WTC11 (cell line): ENCODE data around the gene RALY. TPM values are rescaled to one million over a fixed set of nuclear protein-coding genes. Genes with fewer than 3 reads are reported as not detected.

Experiments
- ATAC-seq: fragments of 200-7000 bp; cut with Tn5 transposase; 2 replicates; pipeline ENCODE4 v1.10.0; 2021; ENCODE audit warnings: mild to moderate bottlenecking, moderate library complexity
- CTCF ChIA-PET: fragments of 300-600 bp; sonication (Branson Sonifier 250); formaldehyde crosslinking; loops from one replicate; lab custom pipeline; 2021; ENCODE audit warnings: antibody characterized with exemption; lab: Charles Lee
- POLR2A ChIA-PET: fragments of 350-600 bp; sonication (Branson Sonifier 250); formaldehyde crosslinking; loops from one replicate; lab custom pipeline; 2021; ENCODE audit warnings: antibody characterized with exemption; lab: Charles Lee
- DNase-seq: peaks from one replicate; pipeline ENCODE4 v3.0.0; 2021; ENCODE audit warnings: low spot score
- H3K27ac Mint-ChIP-seq: 2 replicates; pipeline ENCODE4 v1.8.0; 2021; ENCODE audit warnings: mixed read lengths
- H3K27me3 Mint-ChIP-seq: 2 replicates; pipeline ENCODE4 v1.8.0; 2021; ENCODE audit warnings: low read depth, mild to moderate bottlenecking, moderate library complexity, mixed read lengths
- H3K36me3 Mint-ChIP-seq: 2 replicates; pipeline ENCODE4 v1.8.0; 2021; ENCODE audit warnings: mixed read lengths
- H3K4me1 Mint-ChIP-seq: 2 replicates; pipeline ENCODE4 v1.8.0; 2022; ENCODE audit warnings: mixed read lengths
- H3K4me3 Mint-ChIP-seq: 2 replicates; pipeline ENCODE4 v1.8.0; 2021; ENCODE audit warnings: mild to moderate bottlenecking, moderate library complexity, mixed read lengths
- H3K9me3 Mint-ChIP-seq: 2 replicates; pipeline ENCODE4 v1.8.0; 2021; ENCODE audit warnings: mixed read lengths
- FOXP1 ChIP-seq: sonication (generic); formaldehyde crosslinking; IDR thresholded peaks from 2 replicates; pipeline ENCODE4 v1.8.0; 2022; ENCODE audit warnings: missing genetic modification reagents, mild to moderate bottlenecking, moderate library complexity, borderline replicate concordance
- GTF2I ChIP-seq: fragments of 250-450 bp; sonication (Bioruptor Pico); conservative IDR thresholded peaks from 2 replicates; pipeline ENCODE4 v1.4.0; 2021; ENCODE audit warnings: mild to moderate bottlenecking
- HMGA2 ChIP-seq: fragments of 250-450 bp; sonication (Bioruptor Pico); IDR thresholded peaks from 2 replicates; pipeline ENCODE4 v1.4.0; 2021; ENCODE audit warnings: mild to moderate bottlenecking, moderate library complexity
- JAZF1 ChIP-seq: fragments of 250-450 bp; sonication (Bioruptor Pico); IDR thresholded peaks from 2 replicates; pipeline ENCODE4 v1.9.0; 2021; ENCODE audit warnings: moderate library complexity, mild to moderate bottlenecking, inconsistent platforms
- JUN ChIP-seq: sonication (generic); formaldehyde crosslinking; IDR thresholded peaks from 2 replicates; pipeline ENCODE4 v1.8.0; 2023; ENCODE audit warnings: mild to moderate bottlenecking, missing genetic modification reagents
- MYBL2 ChIP-seq: sonication (generic); formaldehyde crosslinking; IDR thresholded peaks from 2 replicates; pipeline ENCODE4 v1.8.1; 2023; ENCODE audit warnings: mild to moderate bottlenecking, moderate library complexity, missing genetic modification reagents
- NR1H2 ChIP-seq: sonication (generic); formaldehyde crosslinking; IDR thresholded peaks from 2 replicates; pipeline ENCODE4 v1.9.0; 2021; ENCODE audit warnings: mild to moderate bottlenecking, moderate library complexity, missing genetic modification reagents
- NR2C2 ChIP-seq: sonication (generic); formaldehyde crosslinking; IDR thresholded peaks from 2 replicates; pipeline ENCODE4 v1.8.0; 2022; ENCODE audit warnings: mild to moderate bottlenecking, missing genetic modification reagents
- SMAD4 ChIP-seq: sonication (generic); formaldehyde crosslinking; IDR thresholded peaks from 2 replicates; pipeline ENCODE4 v1.8.0; 2022; ENCODE audit warnings: mild to moderate bottlenecking, missing genetic modification reagents
- ZNF219 ChIP-seq: sonication (generic); formaldehyde crosslinking; IDR thresholded peaks from 2 replicates; pipeline ENCODE4 v1.8.0; 2023; ENCODE audit warnings: missing genetic modification reagents, mild to moderate bottlenecking, borderline replicate concordance
- ZNF317 ChIP-seq: sonication (generic); formaldehyde crosslinking; IDR thresholded peaks from 2 replicates; pipeline ENCODE4 v1.8.1; 2023; ENCODE audit warnings: low read depth, mild to moderate bottlenecking, moderate library complexity, missing genetic modification reagents, borderline replicate concordance
- ZNF416 ChIP-seq: fragments of 250-450 bp; sonication (Bioruptor Pico); IDR thresholded peaks from 2 replicates; pipeline ENCODE4 v1.9.0; 2021; ENCODE audit warnings: mild to moderate bottlenecking, inconsistent platforms
- total RNA-seq: library from RNA; stranded (reverse); gene quantifications from 3 replicates; pipeline ENCODE4 v1.2.3, GENCODE V29; 2021
- TF ChIP-seq, protein P1 (sequence below): sonication (generic); formaldehyde crosslinking; IDR thresholded peaks from 2 replicates; pipeline ENCODE4 v1.8.0; 2022; ENCODE audit warnings: mild to moderate bottlenecking, missing genetic modification reagents
- TF ChIP-seq, protein P2 (sequence below): sonication (generic); formaldehyde crosslinking; IDR thresholded peaks from 2 replicates; pipeline ENCODE4 v1.8.1; 2023; ENCODE audit warnings: mild to moderate bottlenecking, missing genetic modification reagents
- TF ChIP-seq, protein P3 (sequence below): fragments of 200-600 bp; IDR thresholded peaks from 2 replicates; pipeline ENCODE4 v1.8.0; 2022; ENCODE audit warnings: antibody characterized with exemption
- TF ChIP-seq, protein P4 (sequence below): sonication (generic); formaldehyde crosslinking; IDR thresholded peaks from 2 replicates; pipeline ENCODE4 v1.8.0; 2023; ENCODE audit warnings: missing genetic modification reagents
- TF ChIP-seq, protein P5 (sequence below): sonication (generic); formaldehyde crosslinking; IDR thresholded peaks from 2 replicates; pipeline ENCODE4 v1.8.1; 2023; ENCODE audit warnings: mild to moderate bottlenecking, missing genetic modification reagents, borderline replicate concordance
- TF ChIP-seq, protein P6 (sequence below): fragments of 250-450 bp; sonication (Bioruptor Pico); IDR thresholded peaks from 2 replicates; pipeline ENCODE4 v1.9.0; 2021; ENCODE audit warnings: moderate library complexity, mild to moderate bottlenecking, inconsistent platforms, borderline replicate concordance
- TF ChIP-seq, protein P7 (sequence below): sonication (generic); formaldehyde crosslinking; IDR thresholded peaks from 2 replicates; pipeline ENCODE4 v1.8.1; 2022; ENCODE audit warnings: mild to moderate bottlenecking, missing genetic modification reagents, moderate library complexity, borderline replicate concordance
- TF ChIP-seq, protein P8 (sequence below): sonication (generic); formaldehyde crosslinking; IDR thresholded peaks from 2 replicates; pipeline ENCODE4 v1.8.1; 2022; ENCODE audit warnings: low read depth, missing genetic modification reagents, borderline replicate concordance
- TF ChIP-seq, protein P9 (sequence below): sonication (generic); formaldehyde crosslinking; IDR thresholded peaks from 2 replicates; pipeline ENCODE4 v1.8.1; 2022; ENCODE audit warnings: missing genetic modification reagents, borderline replicate concordance

The RALY gene
- total RNA-seq, 1 experiment from 2014 or later, result 164 TPM

DNA sequence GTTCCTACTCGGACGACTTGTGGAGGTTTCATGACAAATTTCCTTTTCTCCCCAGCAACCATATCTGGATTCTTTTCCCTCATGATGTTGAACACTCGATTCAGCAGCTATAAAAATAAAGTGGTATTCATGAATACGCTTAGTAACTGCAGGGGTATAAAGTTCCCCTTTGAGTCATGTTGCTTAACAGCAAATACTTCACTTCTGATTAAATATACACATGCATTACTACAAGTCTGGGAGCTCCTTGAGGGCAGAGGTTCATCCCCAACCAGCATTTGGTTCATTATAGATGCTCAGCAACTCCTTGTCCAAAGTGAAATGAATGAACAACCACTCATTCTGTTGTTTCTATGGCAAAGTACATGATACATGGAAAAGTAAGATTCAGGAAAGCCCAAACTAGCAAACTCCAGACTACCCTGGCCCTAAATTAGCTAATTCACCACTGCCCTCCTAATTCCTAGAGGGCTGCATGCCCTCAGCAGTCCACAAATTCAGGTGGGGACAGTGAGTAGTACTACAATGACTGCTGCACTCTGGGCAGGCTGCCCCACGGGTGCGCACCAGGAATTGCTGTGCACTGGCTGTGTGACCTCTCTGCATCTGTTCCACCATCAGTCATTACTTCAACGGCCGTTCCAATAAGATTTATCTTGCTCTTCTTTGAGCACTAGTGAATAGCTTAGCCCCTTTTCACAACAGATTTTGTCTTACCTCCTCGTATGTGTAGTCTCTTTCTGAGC lies 103.2 kb downstream of the RALY start (continued):
- TF ChIP-seq, protein P1, sequence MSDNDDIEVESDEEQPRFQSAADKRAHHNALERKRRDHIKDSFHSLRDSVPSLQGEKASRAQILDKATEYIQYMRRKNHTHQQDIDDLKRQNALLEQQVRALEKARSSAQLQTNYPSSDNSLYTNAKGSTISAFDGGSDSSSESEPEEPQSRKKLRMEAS (CRISPR knock-in tag), result no peak
- no peak for TF ChIP-seq NR2C2
- TF ChIP-seq, protein P2, sequence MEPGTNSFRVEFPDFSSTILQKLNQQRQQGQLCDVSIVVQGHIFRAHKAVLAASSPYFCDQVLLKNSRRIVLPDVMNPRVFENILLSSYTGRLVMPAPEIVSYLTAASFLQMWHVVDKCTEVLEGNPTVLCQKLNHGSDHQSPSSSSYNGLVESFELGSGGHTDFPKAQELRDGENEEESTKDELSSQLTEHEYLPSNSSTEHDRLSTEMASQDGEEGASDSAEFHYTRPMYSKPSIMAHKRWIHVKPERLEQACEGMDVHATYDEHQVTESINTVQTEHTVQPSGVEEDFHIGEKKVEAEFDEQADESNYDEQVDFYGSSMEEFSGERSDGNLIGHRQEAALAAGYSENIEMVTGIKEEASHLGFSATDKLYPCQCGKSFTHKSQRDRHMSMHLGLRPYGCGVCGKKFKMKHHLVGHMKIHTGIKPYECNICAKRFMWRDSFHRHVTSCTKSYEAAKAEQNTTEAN (CRISPR knock-in tag), result no peak
- TF ChIP-seq, protein P3, sequence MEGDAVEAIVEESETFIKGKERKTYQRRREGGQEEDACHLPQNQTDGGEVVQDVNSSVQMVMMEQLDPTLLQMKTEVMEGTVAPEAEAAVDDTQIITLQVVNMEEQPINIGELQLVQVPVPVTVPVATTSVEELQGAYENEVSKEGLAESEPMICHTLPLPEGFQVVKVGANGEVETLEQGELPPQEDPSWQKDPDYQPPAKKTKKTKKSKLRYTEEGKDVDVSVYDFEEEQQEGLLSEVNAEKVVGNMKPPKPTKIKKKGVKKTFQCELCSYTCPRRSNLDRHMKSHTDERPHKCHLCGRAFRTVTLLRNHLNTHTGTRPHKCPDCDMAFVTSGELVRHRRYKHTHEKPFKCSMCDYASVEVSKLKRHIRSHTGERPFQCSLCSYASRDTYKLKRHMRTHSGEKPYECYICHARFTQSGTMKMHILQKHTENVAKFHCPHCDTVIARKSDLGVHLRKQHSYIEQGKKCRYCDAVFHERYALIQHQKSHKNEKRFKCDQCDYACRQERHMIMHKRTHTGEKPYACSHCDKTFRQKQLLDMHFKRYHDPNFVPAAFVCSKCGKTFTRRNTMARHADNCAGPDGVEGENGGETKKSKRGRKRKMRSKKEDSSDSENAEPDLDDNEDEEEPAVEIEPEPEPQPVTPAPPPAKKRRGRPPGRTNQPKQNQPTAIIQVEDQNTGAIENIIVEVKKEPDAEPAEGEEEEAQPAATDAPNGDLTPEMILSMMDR, result no peak
- no peak for TF ChIP-seq GTF2I
- TF ChIP-seq, protein P4, sequence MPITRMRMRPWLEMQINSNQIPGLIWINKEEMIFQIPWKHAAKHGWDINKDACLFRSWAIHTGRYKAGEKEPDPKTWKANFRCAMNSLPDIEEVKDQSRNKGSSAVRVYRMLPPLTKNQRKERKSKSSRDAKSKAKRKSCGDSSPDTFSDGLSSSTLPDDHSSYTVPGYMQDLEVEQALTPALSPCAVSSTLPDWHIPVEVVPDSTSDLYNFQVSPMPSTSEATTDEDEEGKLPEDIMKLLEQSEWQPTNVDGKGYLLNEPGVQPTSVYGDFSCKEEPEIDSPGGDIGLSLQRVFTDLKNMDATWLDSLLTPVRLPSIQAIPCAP (CRISPR knock-in tag), result no peak
- TF ChIP-seq HMGA2 (CRISPR knock-in tag), result no peak
- no peak for TF ChIP-seq JAZF1 (CRISPR knock-in tag)
- no peak for TF ChIP-seq ZNF219 (CRISPR knock-in tag)
- no peak for TF ChIP-seq ZNF416 (CRISPR knock-in tag)
- TF ChIP-seq, protein P5, sequence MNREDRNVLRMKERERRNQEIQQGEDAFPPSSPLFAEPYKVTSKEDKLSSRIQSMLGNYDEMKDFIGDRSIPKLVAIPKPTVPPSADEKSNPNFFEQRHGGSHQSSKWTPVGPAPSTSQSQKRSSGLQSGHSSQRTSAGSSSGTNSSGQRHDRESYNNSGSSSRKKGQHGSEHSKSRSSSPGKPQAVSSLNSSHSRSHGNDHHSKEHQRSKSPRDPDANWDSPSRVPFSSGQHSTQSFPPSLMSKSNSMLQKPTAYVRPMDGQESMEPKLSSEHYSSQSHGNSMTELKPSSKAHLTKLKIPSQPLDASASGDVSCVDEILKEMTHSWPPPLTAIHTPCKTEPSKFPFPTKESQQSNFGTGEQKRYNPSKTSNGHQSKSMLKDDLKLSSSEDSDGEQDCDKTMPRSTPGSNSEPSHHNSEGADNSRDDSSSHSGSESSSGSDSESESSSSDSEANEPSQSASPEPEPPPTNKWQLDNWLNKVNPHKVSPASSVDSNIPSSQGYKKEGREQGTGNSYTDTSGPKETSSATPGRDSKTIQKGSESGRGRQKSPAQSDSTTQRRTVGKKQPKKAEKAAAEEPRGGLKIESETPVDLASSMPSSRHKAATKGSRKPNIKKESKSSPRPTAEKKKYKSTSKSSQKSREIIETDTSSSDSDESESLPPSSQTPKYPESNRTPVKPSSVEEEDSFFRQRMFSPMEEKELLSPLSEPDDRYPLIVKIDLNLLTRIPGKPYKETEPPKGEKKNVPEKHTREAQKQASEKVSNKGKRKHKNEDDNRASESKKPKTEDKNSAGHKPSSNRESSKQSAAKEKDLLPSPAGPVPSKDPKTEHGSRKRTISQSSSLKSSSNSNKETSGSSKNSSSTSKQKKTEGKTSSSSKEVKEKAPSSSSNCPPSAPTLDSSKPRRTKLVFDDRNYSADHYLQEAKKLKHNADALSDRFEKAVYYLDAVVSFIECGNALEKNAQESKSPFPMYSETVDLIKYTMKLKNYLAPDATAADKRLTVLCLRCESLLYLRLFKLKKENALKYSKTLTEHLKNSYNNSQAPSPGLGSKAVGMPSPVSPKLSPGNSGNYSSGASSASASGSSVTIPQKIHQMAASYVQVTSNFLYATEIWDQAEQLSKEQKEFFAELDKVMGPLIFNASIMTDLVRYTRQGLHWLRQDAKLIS, result no peak
- no peak for TF ChIP-seq JUN (CRISPR knock-in tag)

DNA sequence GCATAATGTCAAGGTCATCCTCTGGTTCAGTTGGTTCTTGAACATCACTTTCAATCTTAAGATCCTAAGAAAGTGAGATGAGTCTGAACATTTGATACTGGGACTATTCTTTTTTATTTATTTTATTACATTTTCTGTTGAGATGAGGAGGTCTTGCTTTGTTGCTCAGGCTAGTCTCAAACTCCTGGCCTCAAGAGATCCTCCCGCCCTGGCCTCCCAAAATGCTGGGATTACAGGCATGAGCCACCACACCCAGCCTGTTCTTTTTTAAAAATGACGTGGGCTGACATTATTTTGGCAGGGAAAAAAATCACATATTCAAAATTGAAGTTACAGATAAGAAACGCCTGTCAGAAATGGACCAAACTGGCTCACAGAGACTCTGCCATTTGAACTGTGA lies 104.9 kb downstream of the RALY start:
- Mint-ChIP-seq H3K4me1 (no peaks in the 10 kb centered on the region), H3K36me3 (peaks cover 87% of the 10 kb centered on the region), H3K27me3 (no peaks in the 10 kb centered on the region), H3K9me3 (no peaks in the 10 kb centered on the region), H3K27ac (no peak overlapping the region), H3K4me3 (no peak overlapping the region)
- DNase-seq (no peak), ATAC-seq (no peak)
- CTCF ChIA-PET, result no interaction called here
- POLR2A ChIA-PET, result no interaction called here
- TF ChIP-seq, protein P6, sequence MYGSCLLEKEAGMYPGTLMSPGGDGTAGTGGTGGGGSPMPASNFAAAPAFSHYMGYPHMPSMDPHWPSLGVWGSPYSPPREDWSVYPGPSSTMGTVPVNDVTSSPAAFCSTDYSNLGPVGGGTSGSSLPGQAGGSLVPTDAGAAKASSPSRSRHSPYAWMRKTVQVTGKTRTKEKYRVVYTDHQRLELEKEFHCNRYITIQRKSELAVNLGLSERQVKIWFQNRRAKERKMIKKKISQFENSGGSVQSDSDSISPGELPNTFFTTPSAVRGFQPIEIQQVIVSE, result no peak
- TF ChIP-seq, protein P7, sequence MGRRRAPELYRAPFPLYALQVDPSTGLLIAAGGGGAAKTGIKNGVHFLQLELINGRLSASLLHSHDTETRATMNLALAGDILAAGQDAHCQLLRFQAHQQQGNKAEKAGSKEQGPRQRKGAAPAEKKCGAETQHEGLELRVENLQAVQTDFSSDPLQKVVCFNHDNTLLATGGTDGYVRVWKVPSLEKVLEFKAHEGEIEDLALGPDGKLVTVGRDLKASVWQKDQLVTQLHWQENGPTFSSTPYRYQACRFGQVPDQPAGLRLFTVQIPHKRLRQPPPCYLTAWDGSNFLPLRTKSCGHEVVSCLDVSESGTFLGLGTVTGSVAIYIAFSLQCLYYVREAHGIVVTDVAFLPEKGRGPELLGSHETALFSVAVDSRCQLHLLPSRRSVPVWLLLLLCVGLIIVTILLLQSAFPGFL, result no peak
- TF ChIP-seq, protein P2 (CRISPR knock-in tag), result no peak
- TF ChIP-seq SMAD4 (no peak), MYBL2 (CRISPR knock-in tag) (no peak), ZNF317 (no peak), JAZF1 (CRISPR knock-in tag) (no peak), FOXP1 (no peak), NR1H2 (CRISPR knock-in tag) (no peak)
- TF ChIP-seq, protein P8, sequence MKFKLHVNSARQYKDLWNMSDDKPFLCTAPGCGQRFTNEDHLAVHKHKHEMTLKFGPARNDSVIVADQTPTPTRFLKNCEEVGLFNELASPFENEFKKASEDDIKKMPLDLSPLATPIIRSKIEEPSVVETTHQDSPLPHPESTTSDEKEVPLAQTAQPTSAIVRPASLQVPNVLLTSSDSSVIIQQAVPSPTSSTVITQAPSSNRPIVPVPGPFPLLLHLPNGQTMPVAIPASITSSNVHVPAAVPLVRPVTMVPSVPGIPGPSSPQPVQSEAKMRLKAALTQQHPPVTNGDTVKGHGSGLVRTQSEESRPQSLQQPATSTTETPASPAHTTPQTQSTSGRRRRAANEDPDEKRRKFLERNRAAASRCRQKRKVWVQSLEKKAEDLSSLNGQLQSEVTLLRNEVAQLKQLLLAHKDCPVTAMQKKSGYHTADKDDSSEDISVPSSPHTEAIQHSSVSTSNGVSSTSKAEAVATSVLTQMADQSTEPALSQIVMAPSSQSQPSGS (CRISPR knock-in tag), result no peak
- TF ChIP-seq, protein P9, sequence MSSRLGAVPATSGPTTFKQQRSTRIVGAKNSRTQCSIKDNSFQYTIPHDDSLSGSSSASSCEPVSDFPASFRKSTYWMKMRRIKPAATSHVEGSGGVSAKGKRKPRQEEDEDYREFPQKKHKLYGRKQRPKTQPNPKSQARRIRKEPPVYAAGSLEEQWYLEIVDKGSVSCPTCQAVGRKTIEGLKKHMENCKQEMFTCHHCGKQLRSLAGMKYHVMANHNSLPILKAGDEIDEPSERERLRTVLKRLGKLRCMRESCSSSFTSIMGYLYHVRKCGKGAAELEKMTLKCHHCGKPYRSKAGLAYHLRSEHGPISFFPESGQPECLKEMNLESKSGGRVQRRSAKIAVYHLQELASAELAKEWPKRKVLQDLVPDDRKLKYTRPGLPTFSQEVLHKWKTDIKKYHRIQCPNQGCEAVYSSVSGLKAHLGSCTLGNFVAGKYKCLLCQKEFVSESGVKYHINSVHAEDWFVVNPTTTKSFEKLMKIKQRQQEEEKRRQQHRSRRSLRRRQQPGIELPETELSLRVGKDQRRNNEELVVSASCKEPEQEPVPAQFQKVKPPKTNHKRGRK, result no peak
